Stimulated activated naive CD4-positive, alpha-beta T cell treated with Interleukin-2 at 50 U/mL for 16 hours (primary cell): ENCODE results near the gene OBP2B.
A peak's percentile ranks its signal among the peaks of the same experiment; 100 is the strongest.
"Not testable (repeated sequence)": the region's sequence is repeated elsewhere in the genome, so short reads cannot be mapped to it uniquely, and the experiment has no call there.

Experiments
- DNase-seq: peaks from one replicate; lab custom pipeline; 2025; lab: John Stamatoyannopoulos, UW

OBP2B gene

GRCh38 chr9:133201424-133202144 lies 7.5 kb downstream of the OBP2B start:
- DNase-seq: no peak

DNA sequence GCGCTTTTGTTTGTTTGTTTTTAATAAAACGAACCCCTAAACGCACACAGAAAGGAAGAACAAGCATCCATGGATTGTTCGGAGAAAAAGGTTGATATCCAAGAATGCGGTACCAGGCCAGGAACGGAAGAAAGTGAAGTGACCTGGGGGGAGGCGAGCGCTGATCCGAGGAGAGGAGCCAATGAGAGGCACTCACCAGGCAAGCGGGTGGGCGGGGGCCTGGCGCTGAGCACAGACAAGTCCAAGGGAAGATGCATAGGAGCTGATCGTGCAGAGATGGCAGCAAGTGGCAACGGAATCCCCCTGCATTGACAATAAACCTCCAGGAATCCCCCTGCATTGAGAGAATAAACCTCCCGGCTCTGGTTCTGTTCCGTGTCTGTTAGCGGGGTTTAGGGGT lies 8.4 kb downstream of the OBP2B start:
- no peak for DNase-seq

DNA sequence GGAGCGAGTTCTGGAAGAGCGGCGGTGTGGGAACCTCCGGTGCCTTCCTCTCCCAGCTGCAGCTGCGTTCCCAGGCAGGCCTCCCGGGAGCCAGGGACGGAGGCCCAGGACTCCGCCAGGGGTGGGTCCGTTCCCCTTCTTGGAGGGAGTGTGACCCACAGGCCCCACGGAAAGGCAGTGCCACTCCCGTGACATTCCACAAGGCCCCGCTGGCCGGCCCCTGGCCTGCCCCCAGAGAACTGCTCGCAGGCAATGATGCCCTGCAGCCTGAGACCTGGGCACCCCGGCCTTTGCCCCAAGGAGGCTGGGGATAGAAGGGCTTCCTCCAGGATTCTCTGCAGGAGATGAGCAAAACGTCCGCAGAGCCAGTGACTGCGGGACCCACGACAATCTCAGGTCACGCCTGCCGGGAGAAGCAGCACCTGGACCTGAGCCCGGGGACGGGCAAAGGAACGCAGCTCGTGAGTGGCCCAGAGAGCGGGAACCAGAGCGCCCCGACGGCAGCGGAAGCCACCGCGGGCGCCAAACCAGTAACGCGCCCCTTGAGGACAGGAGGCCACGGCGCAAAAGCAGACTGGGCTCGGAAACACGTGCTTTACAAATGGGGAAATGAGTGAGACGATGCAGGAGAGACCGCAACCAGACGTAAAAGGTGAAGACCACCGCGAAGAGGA lies 9.3 kb downstream of the OBP2B start:
- no peak for DNase-seq

- DNase-seq: no peak
These were observed 14.0 kb downstream of the OBP2B start for GRCh38 chr9:133195029-133195428.

GRCh38 chr9:133194597-133194996 lies 14.5 kb downstream of the OBP2B start:
- no peak for DNase-seq

DNA sequence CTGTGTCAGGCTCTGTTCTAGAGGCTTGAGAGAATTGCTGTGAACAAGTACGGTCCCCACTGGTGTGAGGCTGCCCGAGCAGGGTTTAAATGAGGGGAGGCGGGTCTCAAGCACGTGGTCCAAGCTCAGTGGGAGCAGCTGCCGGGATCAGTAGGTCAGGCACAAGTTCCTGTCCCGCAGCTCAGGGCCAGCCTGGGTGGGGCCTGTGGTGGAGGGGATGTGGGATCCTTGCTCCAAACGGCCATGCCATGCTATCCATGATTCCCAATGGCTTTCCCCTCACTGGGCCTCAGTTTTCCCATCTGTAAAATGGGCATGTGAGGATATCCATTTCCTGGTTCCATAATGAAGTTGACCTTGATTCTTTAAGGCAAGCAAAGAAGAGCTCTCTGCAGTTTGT lies 17.1 kb downstream of the OBP2B start:
- no peak for DNase-seq

- DNase-seq: no peak
These were observed 19.2 kb downstream of the OBP2B start for GRCh38 chr9:133189826-133190225.

DNA sequence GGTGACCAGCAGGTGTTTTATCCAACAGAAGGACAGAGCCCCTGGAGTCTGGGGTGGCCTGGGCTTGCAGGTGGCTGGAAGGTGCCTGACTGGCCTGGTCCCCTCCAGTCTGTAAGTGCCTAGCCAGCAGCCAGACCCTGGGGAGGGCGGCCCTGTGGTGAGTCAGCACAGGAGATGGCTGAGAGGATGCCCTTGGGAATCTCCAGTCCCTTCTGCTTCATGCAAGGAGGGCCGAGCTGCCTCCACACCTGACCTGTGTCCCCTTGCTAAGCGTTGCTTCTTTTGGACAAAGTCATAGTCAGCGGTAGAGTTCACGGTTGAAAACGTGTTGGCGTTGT lies 20.2 kb downstream of the OBP2B start:
- no peak for DNase-seq

DNA sequence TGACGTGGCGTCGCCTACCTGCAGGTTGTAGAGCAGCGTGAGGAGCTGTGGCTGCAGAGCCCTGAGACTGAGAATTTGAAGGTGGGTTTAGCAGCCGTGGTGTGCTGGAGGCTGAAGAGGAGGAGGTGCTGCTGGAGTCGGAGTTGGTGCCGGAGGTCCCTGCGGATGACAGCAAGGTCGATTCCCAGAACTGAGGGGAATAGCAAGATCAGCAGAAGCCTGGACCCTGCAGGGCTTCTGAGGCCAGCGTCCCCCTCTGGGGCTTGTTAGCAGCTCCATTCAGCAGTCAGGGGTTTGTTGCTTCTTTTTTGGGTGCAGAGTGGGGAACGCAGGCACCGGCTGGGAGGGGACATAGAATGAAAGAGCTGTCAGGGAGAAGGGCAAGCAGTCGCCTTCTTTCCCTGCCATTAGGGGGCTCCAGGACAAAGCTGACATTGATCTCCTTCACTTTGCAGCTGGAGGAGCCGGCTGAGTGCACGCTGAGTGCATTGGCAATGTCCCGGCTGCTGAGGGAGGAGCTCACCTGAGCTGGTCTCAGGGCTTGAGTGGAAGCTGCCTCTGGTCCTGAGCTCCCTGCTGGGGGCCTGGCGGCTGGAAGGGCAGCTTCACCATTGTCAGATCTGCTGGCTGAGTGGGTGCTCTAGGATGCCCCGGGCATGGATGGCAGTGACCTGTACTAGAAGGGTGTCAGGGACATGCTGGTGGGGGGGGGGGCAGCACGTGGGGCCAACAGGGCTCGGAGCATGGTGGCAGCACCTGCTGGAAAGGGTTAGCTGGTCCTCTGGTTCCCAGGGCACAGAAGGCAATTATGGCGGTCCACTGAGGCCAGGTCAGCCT lies 20.8 kb downstream of the OBP2B start:
- DNase-seq: no peak

DNA sequence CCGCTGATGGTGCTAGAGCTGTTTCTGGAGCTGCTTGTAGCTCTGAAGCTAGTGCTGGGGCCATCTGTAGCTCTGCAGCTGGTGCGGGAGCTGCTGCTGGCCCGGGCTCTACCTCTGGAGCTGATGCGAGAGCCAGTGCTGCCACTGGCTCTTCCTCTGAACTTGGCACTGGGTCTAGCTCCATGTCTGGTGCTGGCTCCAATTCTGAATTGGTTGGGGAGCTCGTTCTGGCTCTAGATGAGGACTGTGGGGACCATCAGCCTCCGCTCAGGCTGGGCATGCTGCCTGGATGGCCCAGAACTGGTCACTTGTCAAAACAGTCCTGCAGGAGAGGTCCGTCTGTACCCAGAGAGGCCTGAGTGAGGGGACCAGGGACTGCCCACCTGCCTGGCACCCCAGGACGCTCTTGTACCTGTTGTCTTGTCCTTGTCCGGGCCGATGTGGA lies 21.5 kb downstream of the OBP2B start:
- no peak for DNase-seq

DNA sequence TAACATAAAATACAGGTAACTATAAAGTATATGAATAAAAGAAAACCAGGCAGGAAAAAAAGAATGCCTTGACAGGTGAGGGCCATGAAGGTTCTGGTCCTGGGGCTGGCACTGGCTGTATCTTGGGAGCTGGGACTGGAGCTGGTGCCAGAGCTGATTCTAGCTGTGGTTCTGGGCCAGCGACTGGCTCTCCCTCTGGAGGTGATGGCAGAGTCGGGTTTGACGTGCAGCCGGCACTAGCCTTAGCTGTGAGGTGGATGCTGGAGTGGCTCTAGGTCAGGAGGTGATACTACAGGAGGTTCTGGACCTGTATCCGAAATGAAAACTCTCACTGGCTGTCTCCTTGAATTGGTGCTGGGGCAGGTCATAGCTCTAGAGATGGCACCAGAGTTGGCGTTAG lies 22.3 kb downstream of the OBP2B start:
- DNase-seq: no peak

DNA sequence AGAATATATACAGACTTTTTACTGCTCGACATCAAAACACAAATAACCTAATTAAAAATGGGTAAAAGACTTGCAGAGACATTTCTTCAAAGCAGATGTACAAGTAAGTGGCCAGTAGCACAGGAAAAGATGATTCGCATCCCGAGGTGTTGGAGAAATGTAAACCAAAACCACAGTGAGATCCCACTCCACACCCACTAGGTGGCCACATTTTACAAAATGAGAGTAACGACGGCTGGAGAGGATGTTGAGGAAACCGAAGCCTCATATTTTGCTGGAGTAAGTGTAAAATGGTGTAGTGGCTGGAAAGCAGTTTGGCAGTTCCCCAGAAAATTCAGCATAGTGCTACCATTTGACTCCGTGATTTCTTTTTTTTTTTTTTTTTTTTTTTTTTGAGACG lies 24.1 kb downstream of the OBP2B start:
- peak; percentile 14 for DNase-seq

DNA sequence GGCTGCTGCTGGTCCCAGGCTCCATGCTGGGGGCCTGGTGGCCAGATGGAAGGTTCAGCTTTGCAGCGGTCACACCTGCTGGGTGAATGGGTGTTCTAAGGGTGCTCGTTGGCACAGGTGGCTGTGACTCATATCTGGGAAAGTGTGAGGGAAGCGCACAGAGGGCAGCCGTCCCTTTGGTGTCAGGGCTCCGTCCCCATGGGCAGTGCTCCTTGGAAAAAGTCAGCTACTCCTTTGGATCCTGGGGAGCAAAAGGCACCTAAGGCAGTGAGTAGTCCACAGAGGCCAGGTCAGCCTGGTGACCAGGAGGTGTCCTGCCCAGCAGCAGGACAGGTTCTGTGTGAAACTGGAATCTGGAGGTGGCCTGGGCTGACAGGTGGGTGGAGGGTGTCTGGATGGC lies 26.9 kb downstream of the OBP2B start:
- no peak for DNase-seq

DNA sequence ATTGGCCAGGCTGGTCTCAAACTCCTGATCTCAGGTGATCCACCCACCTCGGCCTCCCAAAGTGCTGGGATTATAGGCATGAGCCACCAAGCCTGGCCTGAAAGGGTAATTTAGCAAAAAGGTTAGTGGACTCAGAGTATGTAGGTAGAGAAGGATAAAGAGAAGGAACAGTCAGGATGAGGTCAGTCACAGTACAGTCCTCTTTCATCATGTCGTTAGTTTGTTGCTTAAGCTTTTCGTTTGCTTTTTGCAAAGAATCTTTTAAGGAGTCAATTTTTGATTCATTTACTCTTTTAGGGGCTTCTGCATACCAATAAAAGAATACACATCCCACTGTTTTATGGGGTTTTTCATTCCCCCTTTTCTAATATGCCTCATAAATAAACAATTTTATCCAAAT lies 27.5 kb downstream of the OBP2B start:
- DNase-seq: no peak

GRCh38 chr9:133180953-133181352 lies 28.1 kb downstream of the OBP2B start:
- no peak for DNase-seq

DNA sequence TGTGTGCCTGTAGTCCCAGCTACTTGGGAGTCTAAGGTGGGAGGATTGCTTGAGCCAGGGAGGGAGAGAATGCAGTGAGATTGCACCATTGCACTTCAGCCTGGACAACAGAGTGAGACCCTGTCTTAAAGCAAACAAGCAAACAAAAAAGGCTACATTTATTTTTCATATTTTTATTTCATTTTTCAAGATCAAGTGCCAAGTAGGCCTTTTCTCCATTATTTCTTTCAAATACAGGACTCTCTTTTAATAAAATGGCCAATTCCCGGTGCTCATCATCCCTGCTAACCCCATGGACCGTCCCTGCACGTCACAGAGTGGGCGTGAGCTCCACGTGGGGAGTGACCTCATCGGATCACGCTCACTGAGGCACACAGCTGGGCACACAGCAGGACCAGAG lies 36.0 kb downstream of the OBP2B start:
- no peak for DNase-seq

DNA sequence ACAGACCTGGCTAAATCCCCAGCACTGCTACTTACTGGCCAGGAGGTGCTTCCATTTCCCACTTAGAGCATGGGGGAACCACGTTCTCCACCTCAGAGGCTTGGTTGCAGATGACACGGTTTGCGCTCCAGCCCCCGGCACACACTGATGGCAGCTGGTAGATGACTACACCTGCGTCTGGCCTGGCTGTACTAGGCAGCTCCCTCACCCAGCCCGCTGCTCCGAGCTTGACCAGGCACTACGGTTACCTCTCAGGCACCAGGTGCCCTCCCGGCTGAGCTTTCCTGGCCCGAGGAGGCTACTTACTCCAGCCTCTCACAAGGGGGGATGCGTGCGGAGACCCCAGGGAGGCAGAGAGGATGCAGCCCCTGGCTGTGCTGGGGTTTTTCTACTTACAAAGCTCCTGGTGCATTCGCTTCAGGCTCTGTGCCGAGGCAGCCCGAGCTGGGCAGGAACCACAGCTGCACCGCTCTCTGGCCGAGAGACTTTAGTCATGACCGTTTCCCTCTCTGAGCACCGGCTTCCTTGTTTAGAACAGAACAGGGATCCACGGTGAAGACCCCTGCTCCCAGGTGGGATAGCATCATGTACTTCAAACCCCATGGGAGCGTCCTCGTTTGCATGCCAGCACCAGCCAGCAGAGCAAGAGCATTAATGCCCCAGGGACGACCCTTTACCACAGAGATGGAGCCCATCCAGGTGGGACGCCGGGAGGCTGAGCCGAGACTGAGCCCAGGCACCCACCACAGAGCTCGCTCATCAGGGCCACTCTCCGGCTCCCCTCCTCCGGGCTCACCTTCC lies 37.7 kb downstream of the OBP2B start:
- DNase-seq: no peak

DNA sequence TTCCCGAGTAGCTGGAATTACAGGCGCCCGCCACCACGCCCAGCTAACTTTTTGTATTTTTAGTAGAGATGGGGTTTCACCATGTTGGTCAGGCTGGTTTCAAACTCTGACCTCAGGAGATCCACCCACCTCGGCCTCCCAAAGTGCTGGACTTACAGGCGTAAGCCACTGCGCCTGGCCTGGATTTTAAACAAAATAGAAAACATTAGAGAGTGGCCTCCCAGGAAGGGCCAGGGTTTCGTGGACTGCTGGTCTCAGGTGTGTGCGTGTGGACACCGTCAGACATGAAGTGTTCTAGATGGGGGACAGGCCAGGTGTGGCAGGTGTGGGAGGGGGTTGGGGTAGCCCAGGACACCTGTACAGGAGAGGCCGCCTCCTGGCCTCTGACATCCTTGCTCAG lies 38.3 kb downstream of the OBP2B start:
- no peak for DNase-seq

- DNase-seq: not testable (repeated sequence)
These were observed 39.4 kb downstream of the OBP2B start for GRCh38 chr9:133169687-133170086.

- no peak for DNase-seq
These were observed 39.9 kb downstream of the OBP2B start for GRCh38 chr9:133169102-133169501.

GRCh38 chr9:133168432-133168831 lies 40.6 kb downstream of the OBP2B start:
- DNase-seq: no peak

DNA sequence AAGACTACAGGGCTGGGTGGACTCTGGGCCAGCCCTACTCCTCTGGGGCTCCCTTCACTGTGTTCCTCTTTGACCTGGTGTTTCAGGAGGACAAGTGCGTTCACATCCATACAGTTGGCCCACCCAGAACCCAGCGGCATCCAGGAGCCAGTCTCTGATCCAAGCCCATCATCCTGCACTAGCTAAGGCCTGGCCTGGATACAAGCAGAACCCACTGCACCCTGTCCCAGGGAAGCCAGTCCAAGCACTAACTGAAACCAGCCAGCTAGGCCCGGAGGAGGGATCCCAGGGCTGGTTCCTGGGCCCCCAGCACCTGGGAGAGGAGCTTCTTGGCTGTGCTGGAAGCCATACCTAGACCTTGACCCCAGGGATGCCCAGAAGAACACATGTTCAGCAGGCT lies 41.3 kb downstream of the OBP2B start:
- DNase-seq: no peak
